ENCODE data around the gene CMC2.

Gene CMC2

DNA sequence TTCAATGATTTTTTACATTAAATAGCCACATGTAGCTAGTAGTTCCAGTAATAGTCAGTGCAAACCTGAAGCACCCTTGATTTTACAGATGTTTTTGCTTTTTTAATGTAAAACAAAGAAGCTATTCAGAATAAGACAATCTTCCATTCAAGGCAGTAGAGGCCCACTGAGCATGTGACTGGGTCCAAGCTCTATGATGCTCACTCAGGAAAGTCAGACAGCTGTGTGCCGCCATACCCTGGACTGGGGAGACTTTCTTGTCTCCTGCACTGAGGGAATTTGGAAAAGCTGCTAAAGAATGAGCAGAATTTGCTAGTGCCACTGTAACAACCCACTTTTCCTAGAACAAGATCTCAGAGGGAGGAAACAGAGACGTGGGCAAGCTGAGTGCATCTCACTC, 11.8 kb upstream of the CMC2 start:
- no peak for TF ChIP-seq FOXP2 (optimal IDR thresholded peaks at IDR 0.05; ENCODE audit: borderline replicate concordance, extremely low read depth, extremely low read length, insufficient read depth)
- TF ChIP-seq, protein P1, sequence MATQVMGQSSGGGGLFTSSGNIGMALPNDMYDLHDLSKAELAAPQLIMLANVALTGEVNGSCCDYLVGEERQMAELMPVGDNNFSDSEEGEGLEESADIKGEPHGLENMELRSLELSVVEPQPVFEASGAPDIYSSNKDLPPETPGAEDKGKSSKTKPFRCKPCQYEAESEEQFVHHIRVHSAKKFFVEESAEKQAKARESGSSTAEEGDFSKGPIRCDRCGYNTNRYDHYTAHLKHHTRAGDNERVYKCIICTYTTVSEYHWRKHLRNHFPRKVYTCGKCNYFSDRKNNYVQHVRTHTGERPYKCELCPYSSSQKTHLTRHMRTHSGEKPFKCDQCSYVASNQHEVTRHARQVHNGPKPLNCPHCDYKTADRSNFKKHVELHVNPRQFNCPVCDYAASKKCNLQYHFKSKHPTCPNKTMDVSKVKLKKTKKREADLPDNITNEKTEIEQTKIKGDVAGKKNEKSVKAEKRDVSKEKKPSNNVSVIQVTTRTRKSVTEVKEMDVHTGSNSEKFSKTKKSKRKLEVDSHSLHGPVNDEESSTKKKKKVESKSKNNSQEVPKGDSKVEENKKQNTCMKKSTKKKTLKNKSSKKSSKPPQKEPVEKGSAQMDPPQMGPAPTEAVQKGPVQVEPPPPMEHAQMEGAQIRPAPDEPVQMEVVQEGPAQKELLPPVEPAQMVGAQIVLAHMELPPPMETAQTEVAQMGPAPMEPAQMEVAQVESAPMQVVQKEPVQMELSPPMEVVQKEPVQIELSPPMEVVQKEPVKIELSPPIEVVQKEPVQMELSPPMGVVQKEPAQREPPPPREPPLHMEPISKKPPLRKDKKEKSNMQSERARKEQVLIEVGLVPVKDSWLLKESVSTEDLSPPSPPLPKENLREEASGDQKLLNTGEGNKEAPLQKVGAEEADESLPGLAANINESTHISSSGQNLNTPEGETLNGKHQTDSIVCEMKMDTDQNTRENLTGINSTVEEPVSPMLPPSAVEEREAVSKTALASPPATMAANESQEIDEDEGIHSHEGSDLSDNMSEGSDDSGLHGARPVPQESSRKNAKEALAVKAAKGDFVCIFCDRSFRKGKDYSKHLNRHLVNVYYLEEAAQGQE (IDR thresholded peaks at IDR 0.05; ENCODE audit: insufficient read depth in 1 of 2, low read depth in 2 of 2, low read length in 2 of 2), result no peak
- no peak for TF ChIP-seq SIN3A (IDR thresholded peaks at IDR 0.05; ENCODE audit: borderline replicate concordance, insufficient read depth, low read length)
- TF ChIP-seq TAF1 (IDR thresholded peaks at IDR 0.05; ENCODE audit: borderline replicate concordance, insufficient read depth, low read length), result no peak

DNA sequence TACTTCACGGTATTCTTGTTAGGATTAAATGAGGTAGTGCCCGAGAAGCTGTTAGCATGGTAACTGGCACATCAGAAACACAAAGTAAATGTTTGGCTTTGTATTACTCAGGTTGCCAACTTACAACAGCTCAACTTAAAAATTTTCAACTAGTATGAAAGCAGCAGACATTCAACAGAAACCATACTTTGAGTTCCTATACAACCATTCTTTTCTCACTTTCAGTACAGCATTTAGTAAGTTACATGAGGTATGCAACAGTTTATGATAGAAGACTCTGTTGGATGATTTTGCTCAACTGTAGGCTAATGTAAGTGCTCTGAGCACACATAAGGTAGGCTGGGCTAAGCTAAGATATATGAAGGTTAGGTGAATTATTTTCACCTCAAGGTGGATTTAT, 8.0 kb upstream of the CMC2 start:
- TF ChIP-seq TAF1 (IDR thresholded peaks at IDR 0.05; ENCODE audit: borderline replicate concordance, insufficient read depth, low read length) (no peak), SIN3A (IDR thresholded peaks at IDR 0.05; ENCODE audit: borderline replicate concordance, insufficient read depth, low read length) (no peak), FOXP2 (optimal IDR thresholded peaks at IDR 0.05; ENCODE audit: borderline replicate concordance, extremely low read depth, extremely low read length, insufficient read depth) (no peak), POLR2AphosphoS5 (IDR thresholded peaks at IDR 0.05; ENCODE audit: low read depth, low read length) (no peak)
- TF ChIP-seq, protein P1 (IDR thresholded peaks at IDR 0.05; ENCODE audit: insufficient read depth in 1 of 2, low read depth in 2 of 2, low read length in 2 of 2), result no peak

- no peak for TF ChIP-seq POLR2AphosphoS5 (IDR thresholded peaks at IDR 0.05; ENCODE audit: low read depth, low read length)
- TF ChIP-seq, protein P1 (IDR thresholded peaks at IDR 0.05; ENCODE audit: insufficient read depth in 1 of 2, low read depth in 2 of 2, low read length in 2 of 2), result no peak
- no peak for TF ChIP-seq FOXP2 (optimal IDR thresholded peaks at IDR 0.05; ENCODE audit: borderline replicate concordance, extremely low read depth, extremely low read length, insufficient read depth)
- no peak for TF ChIP-seq SIN3A (IDR thresholded peaks at IDR 0.05; ENCODE audit: borderline replicate concordance, insufficient read depth, low read length)
- TF ChIP-seq TAF1 (IDR thresholded peaks at IDR 0.05; ENCODE audit: borderline replicate concordance, insufficient read depth, low read length), result no peak
Observed at GRCh38 chr16:81012974-81013373, 6.3 kb upstream of the CMC2 start.

DNA sequence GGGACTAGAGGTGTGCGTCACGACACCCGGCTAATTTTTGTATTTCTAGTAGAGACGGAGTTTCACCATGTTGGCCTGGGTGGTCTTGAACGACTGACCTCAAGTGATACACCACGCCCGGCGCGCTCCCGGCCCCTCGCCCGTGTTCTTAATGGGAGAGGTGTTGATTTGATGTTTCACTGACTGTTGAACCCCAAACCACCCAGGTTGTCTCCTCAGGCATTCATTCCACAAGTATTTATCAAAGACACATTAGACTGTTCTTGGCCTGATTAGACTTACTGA, 1.8 kb upstream of the CMC2 start:
- no peak for TF ChIP-seq FOXP2 (optimal IDR thresholded peaks at IDR 0.05; ENCODE audit: borderline replicate concordance, extremely low read depth, extremely low read length, insufficient read depth)
- no peak for TF ChIP-seq POLR2AphosphoS5 (IDR thresholded peaks at IDR 0.05; ENCODE audit: low read depth, low read length)
- TF ChIP-seq, protein P1 (IDR thresholded peaks at IDR 0.05; ENCODE audit: insufficient read depth in 1 of 2, low read depth in 2 of 2, low read length in 2 of 2), result no peak
- TF ChIP-seq SIN3A (IDR thresholded peaks at IDR 0.05; ENCODE audit: borderline replicate concordance, insufficient read depth, low read length), result no peak
- no peak for TF ChIP-seq TAF1 (IDR thresholded peaks at IDR 0.05; ENCODE audit: borderline replicate concordance, insufficient read depth, low read length)

- 0 out of 2 replicates have a peak, but pooled peaks have one; percentile 23 for TF ChIP-seq POLR2AphosphoS5 (IDR thresholded peaks at IDR 0.05; ENCODE audit: low read depth, low read length)
- TF ChIP-seq, protein P1 (IDR thresholded peaks at IDR 0.05; ENCODE audit: insufficient read depth in 1 of 2, low read depth in 2 of 2, low read length in 2 of 2), result no peak
Observed at GRCh38 chr16:81006211-81006812, 373 bp downstream of the CMC2 start.
